ENCODE measurements around the gene FNIP2. TPM values are rescaled to one million over a fixed set of nuclear protein-coding genes. Genes with fewer than 3 reads are reported as not detected.

FNIP2 gene
- total and polyA plus RNA-seq, 8 donors: 4.8 to 109 (median 28.9) TPM

DNA sequence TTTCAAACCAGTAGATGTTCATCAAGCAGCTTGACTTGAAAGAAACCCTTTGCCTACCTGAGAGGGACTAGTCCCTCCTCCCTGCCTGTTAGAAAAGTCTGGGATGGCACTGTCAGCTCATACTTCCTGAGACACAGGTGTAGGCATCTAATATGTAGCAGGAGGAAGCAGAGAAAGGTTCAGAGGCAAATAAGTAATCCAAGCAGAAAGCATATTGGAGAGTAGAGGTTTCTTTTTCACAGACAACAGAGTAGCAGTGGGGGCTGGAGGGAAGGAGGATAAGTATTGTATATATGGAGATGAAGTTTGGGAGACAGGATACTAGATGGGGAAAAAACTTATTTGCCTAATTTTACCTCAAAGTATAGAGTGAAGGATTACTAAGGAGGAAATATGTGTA is 81.5 kb downstream of the FNIP2 start:
- DNase-seq: no peak
- intact Hi-C loops (cut with DNase I; ENCODE audit: low total_unique reads): loop anchor here (5.0 kb wide), 1 partner anchor 118 kb away; no protein-coding TSS in a partner anchor
- H3K27me3 ChIP-seq: no peaks in the 10 kb centered on the region
- H3K4me3 ChIP-seq: no peak overlapping the region
- TF ChIP-seq CTCF (IDR thresholded peaks at IDR 0.05) (no peak), EP300 (IDR thresholded peaks at IDR 0.05) (no peak), POLR2AphosphoS5 (IDR thresholded peaks at IDR 0.05) (no peak), POLR2A (IDR thresholded peaks at IDR 0.05) (no peak)
- H3K36me3 ChIP-seq: peaks cover 4 to 51% (median 38%) of the 10 kb centered on the region in 4 donors
- H3K27ac ChIP-seq: peak overlapping the region in 2 of 5 donors; percentile 46 to 48
- peaks cover 0 to 9% (median 7%) of the 10 kb centered on the region in 4 donors for H3K4me1 ChIP-seq
- H3K9me3 ChIP-seq: no peaks in the 10 kb centered on the region

- Histone ChIP-seq H3K4me1 (peaks cover 0 to 9% (median 7%) of the 10 kb centered on the region in 4 donors), H3K27ac (peak overlapping the region in 2 of 5 donors; percentile 46 to 48), H3K4me3 (no peak overlapping the region), H3K9me3 (no peaks in the 10 kb centered on the region), H3K27me3 (no peaks in the 10 kb centered on the region), H3K36me3 (peaks cover 4 to 53% (median 39%) of the 10 kb centered on the region in 4 donors)
- intact Hi-C loops (cut with DNase I; ENCODE audit: low total_unique reads): loop anchor here (5.0 kb wide), 1 partner anchor 119 kb away; no protein-coding TSS in a partner anchor
- TF ChIP-seq EP300 (IDR thresholded peaks at IDR 0.05): no peak
- TF ChIP-seq CTCF (IDR thresholded peaks at IDR 0.05): peak in 5 of 7 experiments; percentile 30 to 76 (median 68)
- DNase-seq: peak in 1 of 2 donors; percentile 59
- 62 to 72% (median 68%) methylated on average over 7 of the region's 7 CpGs for WGBS, 5 donors
Measured at GRCh38 chr4:158850800-158851644, 82.2 kb downstream of the FNIP2 start.

- peaks cover 0 to 14% (median 8%) of the 10 kb centered on the region in 4 donors for H3K4me1 ChIP-seq
- no peak for TF ChIP-seq POLR2A (IDR thresholded peaks at IDR 0.05)
- TF ChIP-seq POLR2AphosphoS5 (IDR thresholded peaks at IDR 0.05): no peak
- no peak for TF ChIP-seq CTCF (IDR thresholded peaks at IDR 0.05)
- no peak for TF ChIP-seq EP300 (IDR thresholded peaks at IDR 0.05)
- no peak overlapping the region for H3K4me3 ChIP-seq
- no peaks in the 10 kb centered on the region for H3K9me3 ChIP-seq
- H3K27ac ChIP-seq: no peak overlapping the region
- intact Hi-C loops (cut with DNase I; ENCODE audit: low total_unique reads): loop anchor here (5.0 kb wide), 1 partner anchor 122 kb away; no protein-coding TSS in a partner anchor
- H3K36me3 ChIP-seq: peaks cover 0 to 36% (median 27%) of the 10 kb centered on the region in 4 donors
- 93 to 98% (median 96%) methylated on average over 6 of the region's 6 CpGs for WGBS, 5 donors
- no peaks in the 10 kb centered on the region for H3K27me3 ChIP-seq
- DNase-seq: no peak
Measured at GRCh38 chr4:158854236-158854635, 85.4 kb downstream of the FNIP2 start.

GRCh38 chr4:158856852-158857251 is 88.0 kb downstream of the FNIP2 start:
- Histone ChIP-seq H3K4me3 (no peak overlapping the region), H3K36me3 (peaks cover 5 to 56% (median 48%) of the 10 kb centered on the region in 4 donors), H3K9me3 (no peaks in the 10 kb centered on the region), H3K27me3 (no peaks in the 10 kb centered on the region), H3K4me1 (peaks cover 0 to 8% (median 6%) of the 10 kb centered on the region in 4 donors), H3K27ac (no peak overlapping the region)
- peak in 1 of 2 donors; percentile 68 for DNase-seq
- intact Hi-C loops (cut with DNase I; ENCODE audit: low total_unique reads): no loop called here
- TF ChIP-seq CTCF (IDR thresholded peaks at IDR 0.05) (peak in 4 of 7 experiments; percentile 14 to 44 (median 28)), POLR2AphosphoS5 (IDR thresholded peaks at IDR 0.05) (no peak)
- WGBS, 5 donors: 58 to 81% (median 75%) methylated on average over 2 of the region's 2 CpGs
